ENCODE data around the gene ELMO1.

The ELMO1 gene

GRCh38 chr7:37443627-37444026, 5.0 kb downstream of the ELMO1 start:
- H3K4me1 ChIP-seq, result peaks cover 0 to 17% (median 8%) of the 10 kb centered on the region in 4 donors
- H3K9me3 ChIP-seq, result no peaks in the 10 kb centered on the region
- peaks cover 0 to 5% of the 10 kb centered on the region in 2 donors for H3K27me3 ChIP-seq
- no peak overlapping the region for H3K4me3 ChIP-seq
- H3K27ac ChIP-seq, result no peak overlapping the region
- DNase-seq, result no peak
- H3K36me3 ChIP-seq, result no peaks in the 10 kb centered on the region
- no peak for TF ChIP-seq CTCF (IDR thresholded peaks at IDR 0.05)
- intact Hi-C loops (cut with DNase I; ENCODE audit: low total_unique reads), result no loop called here

GRCh38 chr7:37442268-37442667, 6.4 kb downstream of the ELMO1 start:
- Histone ChIP-seq H3K4me3 (no peak overlapping the region), H3K36me3 (no peaks in the 10 kb centered on the region), H3K9me3 (no peaks in the 10 kb centered on the region), H3K27ac (no peak overlapping the region), H3K4me1 (peaks cover 0 to 4% (median 1%) of the 10 kb centered on the region in 4 donors), H3K27me3 (peaks cover 0 to 5% of the 10 kb centered on the region in 2 donors)
- intact Hi-C loops (cut with DNase I; ENCODE audit: low total_unique reads), result no loop called here
- no peak for TF ChIP-seq CTCF (IDR thresholded peaks at IDR 0.05)
- no peak for DNase-seq

GRCh38 chr7:37441816-37442215, 6.8 kb downstream of the ELMO1 start:
- TF ChIP-seq CTCF (IDR thresholded peaks at IDR 0.05), result no peak
- Histone ChIP-seq H3K4me3 (no peak overlapping the region), H3K4me1 (no peaks in the 10 kb centered on the region), H3K9me3 (no peaks in the 10 kb centered on the region), H3K27me3 (peaks cover 0 to 5% of the 10 kb centered on the region in 2 donors), H3K27ac (peak overlapping the region in 1 of 2 donors; percentile 17), H3K36me3 (no peaks in the 10 kb centered on the region)
- intact Hi-C loops (cut with DNase I; ENCODE audit: low total_unique reads), result no loop called here
- DNase-seq, result no peak

DNA sequence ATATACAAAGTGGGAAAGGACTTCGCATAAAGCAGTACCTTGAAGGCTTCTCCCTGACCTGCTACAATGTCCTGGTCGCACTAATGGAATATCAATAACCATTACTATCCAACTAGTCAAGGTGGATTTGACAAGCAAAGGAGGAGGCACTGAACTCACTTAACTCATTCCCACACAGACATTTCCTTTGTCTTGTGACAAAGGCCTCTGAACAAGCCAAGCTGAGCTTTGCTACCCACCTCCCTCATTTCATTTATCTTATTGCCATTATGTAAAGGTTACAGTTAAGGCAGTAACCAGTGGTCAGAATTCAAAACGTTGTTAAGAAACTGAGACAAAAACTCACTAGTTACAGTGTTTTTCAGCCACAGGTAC, 7.3 kb downstream of the ELMO1 start:
- H3K9me3 ChIP-seq, result no peaks in the 10 kb centered on the region
- H3K27me3 ChIP-seq, result peaks cover 0 to 3% of the 10 kb centered on the region in 2 donors
- H3K4me3 ChIP-seq, result no peak overlapping the region
- DNase-seq, result no peak
- no peaks in the 10 kb centered on the region for H3K4me1 ChIP-seq
- no peaks in the 10 kb centered on the region for H3K36me3 ChIP-seq
- H3K27ac ChIP-seq, result peak overlapping the region in 1 of 2 donors; percentile 17
- intact Hi-C loops (cut with DNase I; ENCODE audit: low total_unique reads), result no loop called here
- TF ChIP-seq CTCF (IDR thresholded peaks at IDR 0.05), result no peak

DNA sequence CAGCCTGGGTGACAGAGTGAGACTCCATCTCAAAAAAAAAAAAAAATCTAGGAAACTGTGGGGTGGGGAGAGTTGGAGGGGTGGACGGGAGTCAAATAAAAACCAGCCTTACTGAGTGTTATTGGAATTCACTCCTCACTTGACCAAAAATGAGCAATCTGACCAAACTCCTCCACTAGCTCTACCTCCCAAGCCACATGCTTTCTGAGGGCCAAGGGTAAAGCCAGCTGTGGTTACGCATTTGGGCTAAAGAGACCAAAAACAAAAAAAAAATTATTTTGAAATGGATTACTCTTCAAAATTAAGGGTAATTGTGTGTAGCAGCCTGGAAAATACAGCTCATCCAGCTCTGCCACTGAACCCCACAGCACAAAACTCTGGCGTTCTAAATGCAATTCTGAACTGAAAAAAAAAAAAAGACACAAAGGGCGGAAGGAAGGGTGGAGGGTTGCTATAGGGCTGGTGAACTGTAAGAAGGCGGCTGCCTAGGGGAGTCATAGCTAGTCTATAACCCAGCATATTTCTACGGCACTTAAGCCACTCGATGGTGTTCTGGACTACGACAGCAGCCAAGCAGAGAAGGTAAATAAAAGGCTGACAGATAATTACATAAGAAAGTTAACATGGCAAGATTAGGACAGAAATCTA, 7.8 kb downstream of the ELMO1 start:
- H3K36me3 ChIP-seq, result no peaks in the 10 kb centered on the region
- H3K4me3 ChIP-seq, result no peak overlapping the region
- intact Hi-C loops (cut with DNase I; ENCODE audit: low total_unique reads), result no loop called here
- peak in 1 of 2 donors; percentile 51 for DNase-seq
- no peaks in the 10 kb centered on the region for H3K9me3 ChIP-seq
- TF ChIP-seq CTCF (IDR thresholded peaks at IDR 0.05), result no peak
- no peaks in the 10 kb centered on the region for H3K27me3 ChIP-seq
- H3K27ac ChIP-seq, result peak overlapping the region in 1 of 2 donors; percentile 17
- H3K4me1 ChIP-seq, result no peaks in the 10 kb centered on the region

DNA sequence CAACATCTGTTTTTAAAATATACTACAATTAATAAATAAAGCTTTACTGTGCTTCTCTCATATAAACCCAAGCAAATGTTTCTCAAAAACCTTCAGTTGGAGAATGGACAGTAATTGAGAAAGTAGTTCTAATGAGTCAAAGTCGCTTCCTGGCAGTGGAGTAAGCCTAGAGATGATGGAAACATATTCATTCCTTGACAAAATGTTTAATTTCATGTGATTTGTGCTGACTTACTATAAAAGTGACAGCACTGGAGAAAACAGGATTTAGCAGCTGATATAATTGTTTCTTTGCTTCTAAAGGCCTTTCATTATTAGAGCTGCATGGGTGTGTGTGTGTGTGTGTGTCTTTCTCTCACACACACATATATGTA, 9.0 kb downstream of the ELMO1 start:
- H3K4me3 ChIP-seq, result no peak overlapping the region
- intact Hi-C loops (cut with DNase I; ENCODE audit: low total_unique reads), result no loop called here
- H3K27me3 ChIP-seq, result no peaks in the 10 kb centered on the region
- DNase-seq, result no peak
- no peak for TF ChIP-seq CTCF (IDR thresholded peaks at IDR 0.05)
- no peaks in the 10 kb centered on the region for H3K4me1 ChIP-seq
- no peak overlapping the region for H3K27ac ChIP-seq
- no peaks in the 10 kb centered on the region for H3K36me3 ChIP-seq
- H3K9me3 ChIP-seq, result no peaks in the 10 kb centered on the region

Data from tibial artery (tissue), 4 donors.